GM12878 (cell line): ENCODE measurements around the gene DGKB. TPM values are rescaled to one million over a fixed set of nuclear protein-coding genes. Genes with fewer than 3 reads are reported as not detected.

Experiments
- ATAC-seq: fragments of 200-7000 bp; cut with Tn5 transposase; 3 replicates; pipeline ENCODE4 v1.9.1; 2020; ENCODE audit warnings: mild to moderate bottlenecking, moderate library complexity
- BruUV-seq: library from RNA; stranded (reverse); fragments of 400-500 nt; replicated peaks from 2 replicates; lab custom pipeline; 2021; lab: Mats Ljungman, UMichigan
- CTCF ChIA-PET: fragments of 300-600 bp; sonication (Branson Sonifier 250); formaldehyde crosslinking; extraction: SDS; loops from one replicate; lab custom pipeline; 2021; ENCODE audit warnings: inconsistent platforms; lab: Yijun Ruan, JAX
- POLR2A ChIA-PET: fragments of 350-600 bp; formaldehyde crosslinking; extraction: SDS; loops from one replicate; lab custom pipeline; 2021; ENCODE audit warnings: inconsistent platforms; lab: Charles Lee
- RAD21 ChIA-PET: fragments of 300-600 bp; sonication (Branson Sonifier 250); formaldehyde crosslinking; loops from one replicate; lab custom pipeline; 2023; ENCODE audit warnings: antibody characterized with exemption; ENCODE audit not compliant: unreplicated experiment; lab: Charles Lee
- SMC1A ChIA-PET: fragments of 300-600 bp; sonication (Branson Sonifier 250); formaldehyde crosslinking; loops from one replicate; lab custom pipeline; 2023; ENCODE audit not compliant: unreplicated experiment, uncharacterized antibody; lab: Charles Lee
- DNase-seq: peaks from one replicate; pipeline ENCODE4 v3.0.0-alpha.2; 2011; ENCODE audit warnings: low read depth, low spot score
- FAIRE-seq: peaks from 3 replicates; lab custom pipeline; 2011; peaks lifted over from hg19 to GRCh38; lab: Jason Lieb, UNC
- H2AFZ ChIP-seq: 2 replicates; pipeline ENCODE4 v1.6.0; 2011; ENCODE audit warnings: low read depth, low read length, control low read depth; ENCODE audit not compliant: control insufficient read depth
- H3K27ac ChIP-seq: 2 replicates; pipeline ENCODE4 v1.5.1; 2011; ENCODE audit warnings: control low read depth; ENCODE audit not compliant: control insufficient read depth, insufficient read depth
- H3K27me3 ChIP-seq, 2 experiments: replicated peaks in 1 of 2; 2 replicates each; pipeline versions ENCODE4 v1.6.0 to v1.6.1; 2011; ENCODE audit warnings: low read length in 1 of 2; ENCODE audit not compliant: control insufficient read depth in 2 of 2, insufficient read depth in 2 of 2
- H3K36me3 ChIP-seq, 2 experiments: 2 replicates each; pipeline ENCODE4 v1.5.1; 2011; ENCODE audit warnings: low read length in 1 of 2; ENCODE audit not compliant: control insufficient read depth in 2 of 2, insufficient read depth in 2 of 2
- H3K4me1 ChIP-seq: 2 replicates; pipeline ENCODE4 v1.6.1; 2011; ENCODE audit warnings: mild to moderate bottlenecking, low read length, moderate library complexity, mixed read lengths; ENCODE audit not compliant: control insufficient read depth, insufficient read depth
- H3K4me2 ChIP-seq: 2 replicates; pipeline ENCODE4 v1.6.0; 2011; ENCODE audit warnings: control low read depth; ENCODE audit not compliant: control insufficient read depth, insufficient read depth
- H3K4me3 ChIP-seq: fragments of 200-600 bp; sonication (generic); 2 replicates; pipeline ENCODE4 v1.5.1; 2016
- H3K79me2 ChIP-seq: 2 replicates; pipeline ENCODE4 v1.6.0; 2011; ENCODE audit warnings: low read length; ENCODE audit not compliant: control insufficient read depth, insufficient read depth
- H3K9ac ChIP-seq: 2 replicates; pipeline ENCODE4 v1.8.0; 2011; ENCODE audit warnings: low read length, control low read depth, mixed read lengths; ENCODE audit not compliant: control insufficient read depth, insufficient read depth
- H3K9me3 ChIP-seq: replicated peaks from 3 replicates; pipeline ENCODE4 v1.5.1; 2011; ENCODE audit warnings: mild to moderate bottlenecking, low read length; ENCODE audit not compliant: control insufficient read depth, insufficient read depth
- H4K20me1 ChIP-seq: 2 replicates; pipeline ENCODE4 v1.6.0; 2011; ENCODE audit not compliant: control insufficient read depth, insufficient read depth
- CBX3 ChIP-seq: fragments of 200-600 bp; sonication (generic); IDR thresholded peaks from 2 replicates; pipeline ENCODE4 v1.6.1; 2016; ENCODE audit warnings: low read depth, borderline replicate concordance
- E2F8 ChIP-seq: fragments of 450-650 bp; IDR thresholded peaks from 2 replicates; pipeline ENCODE4 v1.6.1; 2018; ENCODE audit warnings: mild to moderate bottlenecking, low read depth, moderate library complexity; ENCODE audit not compliant: partially characterized antibody
- KAT2A ChIP-seq: conservative IDR thresholded peaks from 2 replicates; pipeline ENCODE4 v1.6.1; 2011; ENCODE audit warnings: low read depth, low read length; ENCODE audit not compliant: control insufficient read depth
- PAX8 ChIP-seq: fragments of 450-650 bp; IDR thresholded peaks from 2 replicates; pipeline ENCODE4 v1.6.1; 2017; ENCODE audit warnings: mild to moderate bottlenecking, moderate library complexity
- PML ChIP-seq: IDR thresholded peaks from 2 replicates; pipeline ENCODE4 v1.6.1; 2012; ENCODE audit warnings: low read length, inconsistent platforms
- PRDM15 ChIP-seq: fragments of 450-650 bp; formaldehyde crosslinking; IDR thresholded peaks from 2 replicates; pipeline ENCODE4 v1.4.0; 2020; ENCODE audit warnings: mild to moderate bottlenecking, moderate library complexity
- SIX5 ChIP-seq: IDR thresholded peaks from 2 replicates; pipeline ENCODE4 v1.6.1; 2011; ENCODE audit warnings: mild to moderate bottlenecking, low read depth, low read length, moderate library complexity; ENCODE audit not compliant: severe bottlenecking
- SUZ12 ChIP-seq: fragments of 200-600 bp; sonication (generic); IDR thresholded peaks from one replicate; pipeline ENCODE4 v1.6.1; 2018; ENCODE audit warnings: antibody characterized with exemption, mild to moderate bottlenecking; ENCODE audit not compliant: unreplicated experiment
- ZBED1 ChIP-seq: IDR thresholded peaks from 2 replicates; pipeline ENCODE4 v1.6.1; 2016; ENCODE audit warnings: borderline replicate concordance
- ZBTB33 ChIP-seq: fragments of 450-650 bp; IDR thresholded peaks from 2 replicates; pipeline ENCODE4 v1.6.1; 2017; ENCODE audit warnings: mild to moderate bottlenecking
- ZBTB4 ChIP-seq: fragments of 450-650 bp; formaldehyde crosslinking; IDR thresholded peaks from 2 replicates; pipeline ENCODE4 v1.4.0; 2022; ENCODE audit warnings: mild to moderate bottlenecking, moderate library complexity
- ZNF24 ChIP-seq: fragments of 450-650 bp; IDR thresholded peaks from 2 replicates; pipeline ENCODE4 v1.6.1; 2017; ENCODE audit warnings: antibody characterized with exemption, mild to moderate bottlenecking
- WGBS: methylation state at CpG from one replicate; pipeline ENCODE4 v1.1.6; 2016; ENCODE audit warnings: low lambda C conversion rate; ENCODE audit not compliant: insufficient replicate concordance, insufficient coverage; ENCODE audit errors: missing lambda C conversion rate; 5-methylcytosine and 5-hydroxymethylcytosine counted together
- in situ Hi-C: fragments of 300-500 bp; cut with MboI; formaldehyde crosslinking; loops from 9 replicates; pipeline ENCODE4 v1.14.3; 2018; ENCODE audit warnings: mixed read lengths
- intact Hi-C: fragments of 100-400 bp; cut with micrococcal nuclease; formaldehyde crosslinking; loops from one replicate; pipeline ENCODE4 v1.14.2; 2022; ENCODE audit not compliant: unreplicated experiment
- polyA plus RNA-seq, 11 experiments: library from polyadenylated mRNA; depleted of rRNA in 4 of 11; unstranded in 6 of 11; stranded (reverse) in 5 of 11; fragments of >200 nt; fragmentation: Nextera tagmentation in 4 of 11; fragmentation: Illumina TruSeq in 1 of 11; extraction: Ambion mirVana in 4 of 11; extraction: Trizol in 1 of 11; gene quantifications; 1 replicate in 1 of 11; 2 replicates in 10 of 11; pipeline versions ENCODE4 v1.2.1 to v1.2.3, GENCODE V29; 2011 to 2016; ENCODE audit warnings: inconsistent platforms in 2 of 11, missing spikeins in 2 of 11, low read depth in 1 of 11
- total RNA-seq, 4 experiments: library from RNA; depleted of rRNA in 3 of 4; stranded (reverse); fragments of >200 nt in 3 of 4; fragmentation: Illumina TruSeq in 1 of 4; extraction: Trizol in 1 of 4; gene quantifications; 2 replicates each; pipeline versions ENCODE4 v1.2.1 to v1.2.3, GENCODE V29; 2013 to 2021

Gene DGKB
- total and polyA plus RNA-seq, 10 of the 15 experiments (the other 5 are each of a cell fraction or from before 2014, with no cell fraction given) = 0.02 to 0.10 (median 0.04) TPM; not detected in 6

- TF ChIP-seq ZBTB4 (CRISPR knock-in tag) = no peak
Measured at GRCh38 chr7:14628516-14628915, 274.0 kb downstream of the DGKB start (continued).

- H3K79me2 ChIP-seq = no peaks in the 10 kb centered on the region
- H3K27ac ChIP-seq = no peak overlapping the region
- no peaks in the 10 kb centered on the region for H3K36me3 ChIP-seq
- H4K20me1 ChIP-seq = no peaks in the 10 kb centered on the region
- ChIA-PET RAD21 (no interaction called here), CTCF (no interaction called here), POLR2A (no interaction called here), SMC1A (no interaction called here)
- intact Hi-C loops = no loop called here
- H3K4me1 ChIP-seq = no peaks in the 10 kb centered on the region
- no peak overlapping the region for H3K9ac ChIP-seq
- FAIRE-seq = no peak
- H3K4me2 ChIP-seq = no peak overlapping the region
- H3K4me3 ChIP-seq = no peak overlapping the region
- ATAC-seq = no peak
- WGBS = 39% methylated on average over 4 of the region's 4 CpGs
- H2AFZ ChIP-seq = no peak overlapping the region
- no peaks in the 10 kb centered on the region for H3K9me3 ChIP-seq
- in situ Hi-C loops = no loop called here
- no peak for DNase-seq
- no peaks in the 10 kb centered on the region for H3K27me3 ChIP-seq
- BruUV-seq = no TSS peak
- no peak for TF ChIP-seq PML
- no peak for TF ChIP-seq PRDM15 (CRISPR knock-in tag)
- no peak for TF ChIP-seq E2F8
- TF ChIP-seq ZNF24 = no peak
- TF ChIP-seq ZBTB33 = no peak
- TF ChIP-seq SIX5 = no peak
- TF ChIP-seq PAX8 = no peak
- TF ChIP-seq ZBED1 = no peak
- no peak for TF ChIP-seq KAT2A
- TF ChIP-seq SUZ12 = no peak
- TF ChIP-seq CBX3 = no peak
Measured at GRCh38 chr7:14626076-14626475, 276.5 kb downstream of the DGKB start.
